Loucy (cell line): ENCODE measurements around the gene CLPSL1.

ENCODE experiments used
- EZH2phosphoT487 ChIP-seq: fragments of 200-600 bp; IDR thresholded peaks from 2 replicates; pipeline ENCODE4 v1.6.1; 2018; ENCODE audit warnings: antibody characterized with exemption, mild to moderate bottlenecking, moderate library complexity, borderline replicate concordance
- TF ChIP-seq, protein P1 (sequence below): fragments of 200-600 bp; sonication (generic); conservative IDR thresholded peaks from 2 replicates; pipeline ENCODE4 v1.5.1; 2014; ENCODE audit warnings: mild to moderate bottlenecking, antibody characterized with exemption, low read length

DNA sequence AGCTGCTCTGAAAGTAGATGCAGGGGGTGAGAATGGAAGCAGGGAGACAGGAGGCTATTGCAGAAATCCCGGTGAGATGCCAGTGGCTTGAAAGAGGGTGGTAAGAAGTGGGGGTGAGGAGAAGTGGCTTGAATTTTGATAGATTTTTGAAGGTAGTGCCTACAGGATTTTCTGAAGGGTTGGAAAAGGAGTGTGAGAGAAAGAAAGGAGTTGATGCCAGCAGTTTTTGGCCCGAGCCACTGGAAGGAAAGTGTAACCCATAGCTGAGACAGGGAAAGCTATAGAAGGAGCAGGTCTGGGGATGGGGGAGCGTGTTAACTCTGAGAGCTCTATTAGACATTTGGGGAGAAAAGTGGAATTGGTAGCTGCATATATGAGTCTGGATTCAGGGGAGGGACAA is 34.3 kb upstream of the CLPSL1 start:
- no peak for TF ChIP-seq EZH2phosphoT487
- TF ChIP-seq, protein P1, sequence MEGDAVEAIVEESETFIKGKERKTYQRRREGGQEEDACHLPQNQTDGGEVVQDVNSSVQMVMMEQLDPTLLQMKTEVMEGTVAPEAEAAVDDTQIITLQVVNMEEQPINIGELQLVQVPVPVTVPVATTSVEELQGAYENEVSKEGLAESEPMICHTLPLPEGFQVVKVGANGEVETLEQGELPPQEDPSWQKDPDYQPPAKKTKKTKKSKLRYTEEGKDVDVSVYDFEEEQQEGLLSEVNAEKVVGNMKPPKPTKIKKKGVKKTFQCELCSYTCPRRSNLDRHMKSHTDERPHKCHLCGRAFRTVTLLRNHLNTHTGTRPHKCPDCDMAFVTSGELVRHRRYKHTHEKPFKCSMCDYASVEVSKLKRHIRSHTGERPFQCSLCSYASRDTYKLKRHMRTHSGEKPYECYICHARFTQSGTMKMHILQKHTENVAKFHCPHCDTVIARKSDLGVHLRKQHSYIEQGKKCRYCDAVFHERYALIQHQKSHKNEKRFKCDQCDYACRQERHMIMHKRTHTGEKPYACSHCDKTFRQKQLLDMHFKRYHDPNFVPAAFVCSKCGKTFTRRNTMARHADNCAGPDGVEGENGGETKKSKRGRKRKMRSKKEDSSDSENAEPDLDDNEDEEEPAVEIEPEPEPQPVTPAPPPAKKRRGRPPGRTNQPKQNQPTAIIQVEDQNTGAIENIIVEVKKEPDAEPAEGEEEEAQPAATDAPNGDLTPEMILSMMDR, result no peak
